ENCODE data around the gene TMEM179. TPM values are rescaled to one million over a fixed set of nuclear protein-coding genes. Genes with fewer than 3 reads are reported as not detected.

The TMEM179 gene
- total RNA-seq, 2 donors from 2014 or later, result 2.6 to 9.6 TPM

DNA sequence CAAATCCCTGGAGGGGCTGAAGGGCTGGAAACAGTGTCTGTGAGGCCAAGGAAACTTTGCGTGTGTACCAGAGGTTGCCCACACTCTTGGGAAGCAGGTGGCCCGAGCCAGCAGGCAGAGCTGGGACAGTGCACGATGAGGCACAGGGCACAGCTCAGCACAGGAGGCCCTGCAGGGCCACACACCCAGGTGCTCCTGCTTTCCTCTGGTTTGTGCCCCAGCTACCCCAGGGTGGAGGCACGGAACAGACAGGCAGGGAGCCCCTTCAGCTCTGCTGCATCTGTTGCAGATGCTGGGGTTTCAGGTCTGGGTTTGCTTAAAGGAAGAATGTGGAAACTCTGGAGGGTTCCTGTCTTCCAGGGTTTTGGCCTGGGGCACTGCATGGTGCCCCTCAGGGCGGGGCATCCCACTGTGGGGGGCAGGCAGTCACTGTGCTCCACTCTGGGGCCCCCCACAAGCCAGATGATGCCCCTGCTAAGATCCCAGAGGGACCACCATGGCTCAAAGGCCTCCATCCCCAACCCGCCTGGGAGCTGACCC is 8.6 kb downstream of the TMEM179 start:
- DNase-seq, result peak in 1 of 4 donors; percentile 2

GRCh38 chr14:104595116-104595675 is 9.4 kb downstream of the TMEM179 start:
- intact Hi-C loops (cut with DNase I), result no loop called here
- WGBS, 2 donors, result 70 to 73% methylated on average over 9 to 13 of the region's 14 CpGs

More for the DNA sequence above, 8.6 kb downstream of the TMEM179 start:
- 55 to 72% methylated on average over 3 to 6 of the region's 6 CpGs for WGBS, 2 donors
- TF ChIP-seq, protein P1, sequence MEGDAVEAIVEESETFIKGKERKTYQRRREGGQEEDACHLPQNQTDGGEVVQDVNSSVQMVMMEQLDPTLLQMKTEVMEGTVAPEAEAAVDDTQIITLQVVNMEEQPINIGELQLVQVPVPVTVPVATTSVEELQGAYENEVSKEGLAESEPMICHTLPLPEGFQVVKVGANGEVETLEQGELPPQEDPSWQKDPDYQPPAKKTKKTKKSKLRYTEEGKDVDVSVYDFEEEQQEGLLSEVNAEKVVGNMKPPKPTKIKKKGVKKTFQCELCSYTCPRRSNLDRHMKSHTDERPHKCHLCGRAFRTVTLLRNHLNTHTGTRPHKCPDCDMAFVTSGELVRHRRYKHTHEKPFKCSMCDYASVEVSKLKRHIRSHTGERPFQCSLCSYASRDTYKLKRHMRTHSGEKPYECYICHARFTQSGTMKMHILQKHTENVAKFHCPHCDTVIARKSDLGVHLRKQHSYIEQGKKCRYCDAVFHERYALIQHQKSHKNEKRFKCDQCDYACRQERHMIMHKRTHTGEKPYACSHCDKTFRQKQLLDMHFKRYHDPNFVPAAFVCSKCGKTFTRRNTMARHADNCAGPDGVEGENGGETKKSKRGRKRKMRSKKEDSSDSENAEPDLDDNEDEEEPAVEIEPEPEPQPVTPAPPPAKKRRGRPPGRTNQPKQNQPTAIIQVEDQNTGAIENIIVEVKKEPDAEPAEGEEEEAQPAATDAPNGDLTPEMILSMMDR (IDR thresholded peaks at IDR 0.05), result no peak
- TF ChIP-seq POLR2A (IDR thresholded peaks at IDR 0.05), result no peak
- Histone ChIP-seq H3K36me3 (replicated peaks in 1 of 2; ENCODE audit: insufficient read depth in 1 of 2, low read depth in 2 of 2) (no peaks in the 10 kb centered on the region), H3K4me1 (no peaks in the 10 kb centered on the region), H3K27me3 (no peaks in the 10 kb centered on the region), H3K27ac (no peak overlapping the region), H3K9me3 (no peaks in the 10 kb centered on the region), H3K4me3 (no peak overlapping the region)
- intact Hi-C loops (cut with DNase I), result no loop called here
- no peak for ATAC-seq

GRCh38 chr14:104594310-104595046 is 10.1 kb downstream of the TMEM179 start:
- intact Hi-C loops (cut with DNase I), result no loop called here
- no peak for TF ChIP-seq POLR2A (IDR thresholded peaks at IDR 0.05)
- Histone ChIP-seq H3K27me3 (no peaks in the 10 kb centered on the region), H3K9me3 (no peaks in the 10 kb centered on the region), H3K36me3 (replicated peaks in 1 of 2; ENCODE audit: insufficient read depth in 1 of 2, low read depth in 2 of 2) (no peaks in the 10 kb centered on the region), H3K4me1 (no peaks in the 10 kb centered on the region), H3K27ac (no peak overlapping the region), H3K4me3 (no peak overlapping the region)
- DNase-seq (peak in 1 of 4 donors; percentile 0), ATAC-seq (no peak)
- WGBS, 2 donors, result 71 to 80% methylated on average over 14 to 15 of the region's 15 CpGs

More at GRCh38 chr14:104595116-104595675, 9.4 kb downstream of the TMEM179 start:
- DNase-seq (peak in 1 of 4 donors; percentile 2), ATAC-seq (no peak)
- Histone ChIP-seq H3K36me3 (replicated peaks in 1 of 2; ENCODE audit: insufficient read depth in 1 of 2, low read depth in 2 of 2) (no peaks in the 10 kb centered on the region), H3K27ac (no peak overlapping the region), H3K9me3 (no peaks in the 10 kb centered on the region), H3K27me3 (no peaks in the 10 kb centered on the region), H3K4me1 (no peaks in the 10 kb centered on the region), H3K4me3 (no peak overlapping the region)
- TF ChIP-seq, protein P1 (IDR thresholded peaks at IDR 0.05), result no peak
- no peak for TF ChIP-seq POLR2A (IDR thresholded peaks at IDR 0.05)

- no peak for DNase-seq
- WGBS, 2 donors, result 74% methylated on average over 12 of the region's 12 CpGs; no CpG with 5 or more reads in 1 of the 2 donors
- ATAC-seq, result no peak
- H3K4me3 ChIP-seq, result no peak overlapping the region
- H3K4me1 ChIP-seq, result no peaks in the 10 kb centered on the region
- no peaks in the 10 kb centered on the region for H3K27me3 ChIP-seq
- no peak for TF ChIP-seq POLR2A (IDR thresholded peaks at IDR 0.05)
- TF ChIP-seq, protein P1 (IDR thresholded peaks at IDR 0.05), result no peak
- H3K9me3 ChIP-seq, result no peaks in the 10 kb centered on the region
- intact Hi-C loops (cut with DNase I), result no loop called here
- H3K36me3 ChIP-seq (replicated peaks in 1 of 2; ENCODE audit: insufficient read depth in 1 of 2, low read depth in 2 of 2), result no peaks in the 10 kb centered on the region
- H3K27ac ChIP-seq, result no peak overlapping the region
Observed at GRCh38 chr14:104593710-104594136, 10.8 kb downstream of the TMEM179 start.

GRCh38 chr14:104593241-104593701 is 11.3 kb downstream of the TMEM179 start:
- no peak for DNase-seq

More at GRCh38 chr14:104593241-104593701, 11.3 kb downstream of the TMEM179 start:
- intact Hi-C loops (cut with DNase I), result no loop called here
- Histone ChIP-seq H3K4me3 (no peak overlapping the region), H3K27me3 (no peaks in the 10 kb centered on the region), H3K9me3 (no peaks in the 10 kb centered on the region), H3K4me1 (no peaks in the 10 kb centered on the region), H3K36me3 (replicated peaks in 1 of 2; ENCODE audit: insufficient read depth in 1 of 2, low read depth in 2 of 2) (no peaks in the 10 kb centered on the region), H3K27ac (no peak overlapping the region)
- WGBS, 2 donors, result 58% methylated on average over 9 of the region's 18 CpGs; no CpG with 5 or more reads in 1 of the 2 donors
- TF ChIP-seq, protein P1 (IDR thresholded peaks at IDR 0.05), result no peak
- no peak for TF ChIP-seq POLR2A (IDR thresholded peaks at IDR 0.05)
- no peak for ATAC-seq
